Ureter (tissue), 1 donor: Measurements from ENCODE around the gene SERPINB13. TPM values are rescaled to one million over a fixed set of nuclear protein-coding genes. Genes with fewer than 3 reads are reported as not detected.

Source experiments
- DNase-seq: peaks from one replicate; pipeline ENCODE4 v3.0.0-alpha.2; 2020; ENCODE audit warnings: low spot score
- total RNA-seq: library from RNA; stranded (reverse); gene quantifications from one replicate; pipeline ENCODE4 v1.2.4, GENCODE V29; 2023
- donor health status: DM: yes; HTN: yes; CAD: no.

SERPINB13 gene, protein sequence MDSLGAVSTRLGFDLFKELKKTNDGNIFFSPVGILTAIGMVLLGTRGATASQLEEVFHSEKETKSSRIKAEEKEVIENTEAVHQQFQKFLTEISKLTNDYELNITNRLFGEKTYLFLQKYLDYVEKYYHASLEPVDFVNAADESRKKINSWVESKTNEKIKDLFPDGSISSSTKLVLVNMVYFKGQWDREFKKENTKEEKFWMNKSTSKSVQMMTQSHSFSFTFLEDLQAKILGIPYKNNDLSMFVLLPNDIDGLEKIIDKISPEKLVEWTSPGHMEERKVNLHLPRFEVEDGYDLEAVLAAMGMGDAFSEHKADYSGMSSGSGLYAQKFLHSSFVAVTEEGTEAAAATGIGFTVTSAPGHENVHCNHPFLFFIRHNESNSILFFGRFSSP
- total RNA-seq = not detected

DNA sequence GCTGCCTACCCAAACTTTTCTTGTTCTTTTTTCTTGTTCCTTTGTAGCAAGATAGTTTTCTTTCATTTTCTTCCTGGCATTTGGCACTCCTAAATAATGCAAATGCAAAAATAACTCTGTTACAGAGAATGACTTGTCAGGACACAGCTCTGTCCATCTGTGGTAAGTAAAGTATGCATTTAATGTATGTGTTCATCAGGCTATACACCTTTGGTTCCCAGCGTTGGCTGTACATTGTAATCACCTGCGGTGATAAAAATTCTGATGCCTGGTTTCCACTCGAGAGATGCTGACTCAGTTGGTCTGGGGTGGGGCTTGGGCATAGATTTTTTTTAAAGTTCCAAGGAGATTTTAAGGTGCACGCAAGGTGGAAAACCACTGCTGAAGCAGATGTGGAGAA, at the start of gene SERPINB13:
TSS of gene SERPINB13 (plus strand) at position 378 of the 400 bp plus-strand sequence. CDS start 1,325 bp downstream, outside the sequence.
- no peak for DNase-seq

DNA sequence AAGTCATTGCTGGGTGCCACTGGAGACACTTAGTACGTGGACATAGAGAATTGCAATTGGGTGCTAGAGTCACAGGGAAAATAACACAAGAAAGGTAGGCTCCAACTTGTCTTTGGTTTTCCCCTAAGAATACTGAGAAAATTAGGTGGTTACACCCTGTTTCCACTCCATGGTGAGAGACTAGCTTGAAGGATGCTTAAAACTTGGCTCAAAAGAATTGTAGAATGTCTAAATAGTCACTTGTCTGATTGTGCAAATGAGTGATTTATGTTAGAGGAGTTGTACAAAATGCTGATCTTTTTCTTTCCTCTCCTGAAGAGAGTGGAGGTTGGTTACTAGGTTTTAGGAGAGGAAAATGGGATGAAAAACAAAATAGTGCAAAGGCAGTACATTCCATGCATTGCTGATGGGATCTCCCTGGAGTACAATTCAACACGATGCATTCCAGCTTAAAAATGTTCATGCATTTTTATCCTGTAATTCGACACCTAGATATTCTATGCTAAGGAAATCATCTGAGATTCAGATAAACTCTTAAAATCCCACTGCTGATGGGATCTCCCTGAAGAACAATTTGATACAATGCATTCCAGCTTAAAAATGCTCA, 47.1 kb upstream of the SERPINB13 start:
- no peak for DNase-seq

- DNase-seq = no peak
Measured at GRCh38 chr18:63542069-63542468, 45.1 kb upstream of the SERPINB13 start, which contains the start of gene SERPINB12. Gene SERPINB12 (plus strand): TSS chr18:63542369. CDS start chr18:63556160, 13,791 bp downstream.

DNA sequence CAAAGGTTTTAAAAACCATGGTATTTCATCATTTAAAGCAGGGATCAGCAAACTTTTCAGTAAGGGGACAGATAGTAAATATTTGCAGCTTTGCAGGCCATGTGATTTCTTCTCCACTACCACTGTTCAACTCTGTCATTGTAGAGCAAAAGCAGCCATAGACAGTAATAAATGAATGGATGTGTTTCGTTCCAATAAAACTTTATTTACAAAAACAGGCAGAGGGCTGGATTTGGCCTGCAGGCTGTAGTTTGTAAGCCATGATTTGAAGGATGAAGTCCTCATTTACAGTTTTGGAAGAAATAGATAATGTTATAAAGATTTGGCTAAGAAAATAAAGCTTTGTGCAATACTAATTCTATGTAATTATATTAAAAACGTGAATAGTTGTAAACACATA, 43.1 kb upstream of the SERPINB13 start:
- no peak for DNase-seq

GRCh38 chr18:63545000-63545399, 42.1 kb upstream of the SERPINB13 start:
- no peak for DNase-seq

DNA sequence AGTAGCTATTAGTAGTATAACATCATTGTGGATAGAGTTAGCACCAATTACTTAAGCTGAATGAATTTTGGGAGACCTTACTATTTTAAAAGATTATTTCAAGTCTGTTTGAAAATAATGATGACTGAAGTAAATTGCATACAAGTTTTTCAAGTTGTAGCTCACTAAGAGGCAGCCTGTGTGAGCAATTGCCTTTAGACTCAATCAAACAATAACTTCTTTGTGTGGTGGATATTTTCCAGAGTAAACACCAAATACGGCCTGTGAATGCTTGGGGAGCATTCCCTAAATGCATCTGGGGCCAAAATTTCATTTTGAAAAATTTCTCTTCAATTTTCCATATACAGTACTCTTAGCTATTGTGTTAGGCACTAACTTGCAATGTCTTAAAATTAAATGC, 37.1 kb upstream of the SERPINB13 start:
- DNase-seq = no peak

GRCh38 chr18:63551769-63552168, 35.4 kb upstream of the SERPINB13 start:
- DNase-seq = no peak

DNA sequence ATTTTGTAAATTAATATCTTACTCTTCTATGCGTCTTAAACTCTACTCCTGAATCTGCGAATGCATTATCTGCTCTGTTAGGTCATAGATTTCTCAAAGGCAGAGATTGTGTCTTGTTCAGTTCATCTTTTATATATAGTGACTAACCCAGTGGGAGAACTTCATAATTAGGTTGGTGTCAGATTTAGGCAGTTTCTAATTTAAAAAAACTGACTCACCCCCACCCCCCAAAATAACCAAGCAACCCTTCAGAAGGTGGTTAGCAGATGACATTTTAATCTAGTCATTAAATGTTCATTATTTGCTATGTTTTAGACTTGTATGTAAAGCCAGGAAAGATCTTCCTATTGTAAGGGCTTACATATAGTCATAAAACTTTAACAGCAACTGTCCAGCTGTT, 34.6 kb upstream of the SERPINB13 start:
- no peak for DNase-seq

GRCh38 chr18:63553081-63553480, 34.1 kb upstream of the SERPINB13 start:
- peak; percentile 49 for DNase-seq

- no peak for DNase-seq
Measured at GRCh38 chr18:63559567-63560491, 27.3 kb upstream of the SERPINB13 start.

DNA sequence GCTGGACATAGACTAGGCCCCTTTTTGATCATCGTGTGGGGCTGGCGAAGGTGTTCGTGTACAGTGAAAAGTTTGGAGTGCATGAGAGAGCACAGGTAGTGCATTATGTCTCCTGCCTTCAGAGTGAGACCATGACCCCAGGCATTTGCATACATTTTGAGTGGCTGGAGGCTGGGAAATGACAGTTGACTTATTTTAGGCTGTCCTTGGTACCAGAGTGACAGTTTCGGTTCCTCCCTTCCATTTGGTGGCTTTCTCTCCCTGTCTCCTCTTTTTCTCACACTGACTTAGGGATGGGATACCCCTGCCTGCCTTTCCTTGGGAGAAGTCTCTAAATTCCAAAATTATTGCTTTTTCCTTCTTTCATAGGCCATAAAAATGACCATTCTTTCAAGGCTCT, 24.9 kb upstream of the SERPINB13 start:
- DNase-seq = no peak

GRCh38 chr18:63564021-63564420, 23.1 kb upstream of the SERPINB13 start:
- DNase-seq = no peak

GRCh38 chr18:63564561-63564960, 22.6 kb upstream of the SERPINB13 start:
- DNase-seq = no peak

DNA sequence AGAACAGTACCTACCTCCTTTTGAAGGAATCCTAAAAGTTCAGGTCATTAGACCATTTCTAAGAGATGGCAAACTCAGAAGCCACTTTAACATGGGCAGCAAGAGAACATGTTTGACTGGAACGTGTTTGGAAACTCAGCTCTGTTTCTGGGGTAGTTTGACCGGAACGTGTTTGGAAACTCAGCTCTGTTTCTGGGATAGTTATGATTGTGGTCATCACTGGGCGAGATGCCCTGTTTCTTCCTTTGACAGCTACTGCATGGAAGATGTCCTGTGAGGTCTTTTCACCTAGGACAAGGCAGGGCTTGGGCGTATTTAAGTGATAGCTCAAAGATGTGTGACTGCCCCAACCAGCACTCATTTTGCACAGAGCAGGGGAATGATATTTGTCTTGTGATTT, 19.9 kb upstream of the SERPINB13 start:
- DNase-seq = no peak

DNA sequence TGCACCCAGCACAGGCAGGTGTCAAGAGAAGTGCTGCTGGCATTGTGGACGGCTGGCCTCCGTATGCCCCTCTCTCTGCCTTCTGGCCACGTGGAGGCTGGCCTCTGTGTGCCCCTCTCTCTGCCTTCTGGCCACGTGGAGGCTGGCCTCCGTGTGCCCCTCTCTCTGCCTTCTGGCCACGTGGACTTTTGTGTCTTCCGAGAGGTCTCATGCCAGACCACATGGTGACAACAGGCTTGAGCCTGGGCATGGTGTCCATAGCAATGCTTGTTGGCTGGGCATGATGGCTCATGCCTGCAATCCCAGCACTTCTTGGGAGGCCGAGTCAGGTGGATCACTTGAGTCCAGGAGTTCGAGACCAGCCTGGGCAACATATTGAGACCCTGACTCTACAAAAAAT, 19.3 kb upstream of the SERPINB13 start:
- no peak for DNase-seq

GRCh38 chr18:63570721-63571120, 16.4 kb upstream of the SERPINB13 start:
- no peak for DNase-seq

GRCh38 chr18:63575681-63576080, 11.5 kb upstream of the SERPINB13 start:
- no peak for DNase-seq

DNA sequence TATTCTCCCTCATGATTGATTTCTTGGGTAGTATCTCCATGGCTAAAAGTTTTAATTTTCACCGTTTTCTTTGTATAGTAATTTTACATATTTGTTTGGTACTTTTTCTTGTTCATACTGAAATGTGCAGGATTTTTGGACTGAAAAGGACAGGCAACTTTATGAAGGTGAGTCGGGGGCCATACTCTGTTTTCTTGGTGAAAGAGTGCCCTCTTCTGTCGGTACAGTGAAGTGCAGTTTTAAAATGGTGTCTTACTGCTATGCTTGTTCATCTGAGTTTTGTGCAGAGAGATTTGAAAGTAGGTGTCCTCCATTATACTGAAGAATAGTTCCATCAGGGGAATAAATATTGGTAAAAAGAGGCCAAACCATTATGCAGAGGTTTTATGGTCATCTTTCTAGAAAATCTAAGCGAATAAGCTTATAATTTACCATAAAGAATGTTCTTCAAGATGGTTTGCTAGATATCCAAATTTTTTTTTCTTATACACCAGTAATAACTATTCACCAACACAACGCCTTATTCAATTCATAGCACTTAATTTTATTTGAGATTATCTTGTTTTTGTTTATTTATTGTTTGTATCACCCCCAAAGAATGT, 8.7 kb upstream of the SERPINB13 start:
- no peak for DNase-seq

- no peak for DNase-seq
Measured at GRCh38 chr18:63579616-63580015, 7.5 kb upstream of the SERPINB13 start.

DNA sequence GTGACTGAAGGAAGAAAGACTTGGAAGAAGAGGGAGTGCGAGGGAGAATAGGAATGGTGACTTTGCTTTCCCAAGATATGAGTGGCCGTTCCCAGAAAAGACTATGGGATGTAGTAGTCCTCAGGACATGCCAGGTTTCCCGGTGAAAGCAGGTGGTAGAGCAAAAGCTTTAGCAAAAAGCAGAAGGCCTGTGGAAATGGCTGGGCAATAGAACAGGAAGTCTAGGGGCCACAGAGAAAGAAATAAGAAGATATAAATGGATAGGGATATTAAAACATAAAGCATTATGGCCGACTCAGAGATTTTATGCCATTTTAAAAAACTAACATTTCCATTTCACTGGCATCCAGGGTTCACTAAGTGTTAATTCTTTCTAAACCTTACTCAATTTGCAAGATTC, 1.2 kb upstream of the SERPINB13 start:
- DNase-seq = no peak

DNA sequence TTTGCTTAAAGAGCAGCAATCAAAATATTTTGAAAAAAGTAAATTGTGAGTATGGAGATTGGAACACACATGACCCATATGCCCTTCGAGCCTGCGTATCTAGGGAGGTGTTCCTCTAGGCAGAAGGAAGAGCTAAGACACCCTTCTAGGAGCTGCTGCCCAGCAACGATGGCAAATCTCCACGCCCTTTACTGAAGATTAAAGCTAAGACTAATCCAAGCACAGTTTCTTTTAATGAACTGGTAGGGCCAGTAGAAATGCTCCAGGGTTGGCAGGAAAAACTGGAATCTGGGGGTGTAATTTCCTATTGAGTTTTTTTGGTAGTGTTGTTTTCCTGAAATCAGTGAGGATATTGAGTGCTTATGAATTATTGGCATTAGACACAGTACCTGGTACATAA, 712 bp upstream of the SERPINB13 start:
- DNase-seq = no peak

DNA sequence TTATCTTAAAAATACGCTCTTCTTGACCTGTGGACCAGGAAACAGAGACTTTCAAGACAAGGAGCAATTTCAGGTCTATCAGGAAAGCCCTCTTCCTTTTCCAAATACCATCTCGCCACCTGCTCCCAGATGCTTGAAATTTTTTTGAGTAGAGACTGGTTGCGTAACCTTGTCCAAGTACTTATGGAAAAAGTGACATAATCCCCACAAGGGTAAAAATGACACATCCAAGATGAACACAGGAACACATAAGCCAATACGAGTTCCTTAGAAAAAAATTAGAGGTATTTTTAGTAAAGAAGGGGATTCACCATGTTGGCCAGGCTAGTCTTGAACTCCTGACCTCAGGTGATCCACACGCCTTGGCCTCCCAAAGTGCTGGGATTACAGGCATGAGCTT, 1.8 kb downstream of the SERPINB13 start:
- DNase-seq = no peak
